Fibroblast of upper back skin (primary cell): ENCODE measurements around the gene EHD2.
"Not testable (repeated sequence)": the region's sequence is repeated elsewhere in the genome, so short reads cannot be mapped to it uniquely, and the experiment has no call there.

Source experiments
- DNase-seq: peaks from one replicate; pipeline ENCODE4 v3.0.0-alpha.2; 2013

EHD2 gene

GRCh38 chr19:47752440-47753211, 39.4 kb downstream of the EHD2 start:
- DNase-seq = no peak

GRCh38 chr19:47754206-47755064, 41.2 kb downstream of the EHD2 start:
- no peak for DNase-seq

- no peak for DNase-seq
These were observed 42.0 kb downstream of the EHD2 start for GRCh38 chr19:47755065-47755761.

- no peak for DNase-seq
These were observed 42.8 kb downstream of the EHD2 start for GRCh38 chr19:47755762-47756626.

GRCh38 chr19:47756627-47756929, 43.4 kb downstream of the EHD2 start:
- no peak for DNase-seq

- DNase-seq = no peak
These were observed 43.9 kb downstream of the EHD2 start for GRCh38 chr19:47756953-47757608.

GRCh38 chr19:47757617-47758442, 44.6 kb downstream of the EHD2 start:
- DNase-seq = no peak

- DNase-seq = no peak
These were observed 45.2 kb downstream of the EHD2 start for GRCh38 chr19:47758443-47758804.

GRCh38 chr19:47760632-47760999, 47.4 kb downstream of the EHD2 start:
- no peak for DNase-seq

- no peak for DNase-seq
These were observed 48.3 kb downstream of the EHD2 start for GRCh38 chr19:47761566-47761965.

- no peak for DNase-seq
These were observed 48.9 kb downstream of the EHD2 start for GRCh38 chr19:47762151-47762550.

- no peak for DNase-seq
These were observed 49.5 kb downstream of the EHD2 start for GRCh38 chr19:47762615-47763308.

GRCh38 chr19:47764705-47765104, 51.5 kb downstream of the EHD2 start:
- not testable (repeated sequence) for DNase-seq

GRCh38 chr19:47765523-47766358, 52.5 kb downstream of the EHD2 start:
- DNase-seq = peak; percentile 50

- DNase-seq = no peak
These were observed 53.1 kb downstream of the EHD2 start for GRCh38 chr19:47766359-47766620.

GRCh38 chr19:47766670-47767069, 53.4 kb downstream of the EHD2 start:
- peak; percentile 24 for DNase-seq

GRCh38 chr19:47767349-47767748, 54.1 kb downstream of the EHD2 start:
- no peak for DNase-seq

GRCh38 chr19:47768604-47769003, 55.4 kb downstream of the EHD2 start:
- DNase-seq = no peak

- no peak for DNase-seq
These were observed 56.3 kb downstream of the EHD2 start for GRCh38 chr19:47769534-47769933.

GRCh38 chr19:47771291-47771690, 58.1 kb downstream of the EHD2 start:
- not testable (repeated sequence) for DNase-seq
